ENCODE results near the gene CRACR2A. TPM values are rescaled to one million over a fixed set of nuclear protein-coding genes. Genes with fewer than 3 reads are reported as not detected.

Gene CRACR2A
- total RNA-seq, 1 donor = 16.3 TPM

DNA sequence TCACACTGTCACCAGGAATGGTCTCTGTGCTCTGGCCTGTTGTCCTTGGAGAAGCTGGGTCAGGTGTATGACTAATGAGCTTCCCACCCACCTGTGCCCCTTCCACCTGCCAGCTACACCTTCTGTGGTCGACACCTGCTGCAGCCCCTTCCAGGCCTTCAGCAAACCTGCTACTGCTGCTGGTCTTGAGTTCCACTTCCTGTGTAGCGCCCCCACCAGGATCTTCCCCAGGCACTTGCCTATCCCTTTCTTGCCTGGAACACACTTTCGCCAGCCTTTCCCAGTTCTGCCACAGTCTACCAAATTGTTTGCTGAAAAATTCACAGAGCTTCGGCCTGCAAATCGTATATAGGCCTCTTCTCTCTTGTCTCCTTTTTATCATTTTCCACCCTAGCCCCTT is 75.3 kb downstream of the CRACR2A start:
- no peaks in the 10 kb centered on the region for H4K20me1 ChIP-seq (ENCODE audit: insufficient read depth, low read length)
- H3K4me2 ChIP-seq (ENCODE audit: insufficient read depth, low read length) = no peak overlapping the region
- H3K36me3 ChIP-seq (ENCODE audit: insufficient read depth, low read length) = peaks cover 5% of the 10 kb centered on the region
- no peaks in the 10 kb centered on the region for H3K27me3 ChIP-seq (ENCODE audit: insufficient read depth, low read length)
- H3K27ac ChIP-seq (ENCODE audit: low read depth, low read length) = no peak overlapping the region
- no peak overlapping the region for H2AFZ ChIP-seq (ENCODE audit: low read length)
- TF ChIP-seq, protein P1, sequence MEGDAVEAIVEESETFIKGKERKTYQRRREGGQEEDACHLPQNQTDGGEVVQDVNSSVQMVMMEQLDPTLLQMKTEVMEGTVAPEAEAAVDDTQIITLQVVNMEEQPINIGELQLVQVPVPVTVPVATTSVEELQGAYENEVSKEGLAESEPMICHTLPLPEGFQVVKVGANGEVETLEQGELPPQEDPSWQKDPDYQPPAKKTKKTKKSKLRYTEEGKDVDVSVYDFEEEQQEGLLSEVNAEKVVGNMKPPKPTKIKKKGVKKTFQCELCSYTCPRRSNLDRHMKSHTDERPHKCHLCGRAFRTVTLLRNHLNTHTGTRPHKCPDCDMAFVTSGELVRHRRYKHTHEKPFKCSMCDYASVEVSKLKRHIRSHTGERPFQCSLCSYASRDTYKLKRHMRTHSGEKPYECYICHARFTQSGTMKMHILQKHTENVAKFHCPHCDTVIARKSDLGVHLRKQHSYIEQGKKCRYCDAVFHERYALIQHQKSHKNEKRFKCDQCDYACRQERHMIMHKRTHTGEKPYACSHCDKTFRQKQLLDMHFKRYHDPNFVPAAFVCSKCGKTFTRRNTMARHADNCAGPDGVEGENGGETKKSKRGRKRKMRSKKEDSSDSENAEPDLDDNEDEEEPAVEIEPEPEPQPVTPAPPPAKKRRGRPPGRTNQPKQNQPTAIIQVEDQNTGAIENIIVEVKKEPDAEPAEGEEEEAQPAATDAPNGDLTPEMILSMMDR (IDR thresholded peaks at IDR 0.05; ENCODE audit: extremely low read depth, low read depth, low read length) = no peak
- no peaks in the 10 kb centered on the region for H3K4me1 ChIP-seq (ENCODE audit: insufficient read depth, low read length)
- no peak overlapping the region for H3K4me3 ChIP-seq (ENCODE audit: insufficient read depth, low read length)
- H3K79me2 ChIP-seq (ENCODE audit: insufficient read depth, low read length) = no peaks in the 10 kb centered on the region
- DNase-seq (ENCODE audit: insufficient read length, low spot score, missing footprints) = no peak
- H3K9me3 ChIP-seq (ENCODE audit: low read depth, low read length) = no peaks in the 10 kb centered on the region

DNA sequence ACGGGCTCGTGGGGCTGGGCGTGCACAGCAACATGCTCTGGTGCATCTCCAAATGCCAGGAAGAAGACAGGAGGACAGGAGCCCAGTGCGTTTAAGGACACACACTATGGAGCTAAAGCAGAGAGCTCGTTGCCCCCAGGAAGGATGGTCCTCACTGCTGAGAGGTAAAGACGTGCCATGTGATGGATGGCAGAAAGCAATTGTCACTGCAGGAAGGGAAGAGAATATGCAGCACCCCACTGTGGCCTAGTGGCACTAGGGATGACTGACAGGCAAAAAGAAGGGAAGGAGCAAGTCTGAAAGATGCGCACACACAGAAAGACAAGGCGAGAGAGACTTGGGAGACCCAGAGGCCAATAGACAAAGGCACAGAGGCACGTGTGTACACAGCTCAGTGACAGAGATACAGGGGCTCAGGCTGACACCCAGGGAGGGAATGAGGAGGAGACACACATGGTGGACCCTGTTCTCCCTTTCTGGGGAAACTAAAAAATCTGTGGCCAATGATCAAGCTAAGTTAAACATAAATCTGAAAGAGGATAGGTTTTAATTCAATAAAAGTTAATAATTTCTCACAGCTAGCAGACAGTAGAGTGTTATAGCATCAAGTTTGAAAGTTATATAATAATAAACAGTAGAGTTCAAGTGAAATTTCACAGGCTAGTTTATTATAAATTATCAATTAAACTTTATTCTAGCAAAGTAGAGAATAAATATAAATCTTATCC is 78.8 kb downstream of the CRACR2A start:
- Histone ChIP-seq H3K4me3 (ENCODE audit: insufficient read depth, low read length) (no peak overlapping the region), H3K79me2 (ENCODE audit: insufficient read depth, low read length) (no peaks in the 10 kb centered on the region), H2AFZ (ENCODE audit: low read length) (no peak overlapping the region), H3K27ac (ENCODE audit: low read depth, low read length) (no peak overlapping the region), H3K9me3 (ENCODE audit: low read depth, low read length) (no peaks in the 10 kb centered on the region), H3K36me3 (ENCODE audit: insufficient read depth, low read length) (peaks cover 2% of the 10 kb centered on the region), H3K4me2 (ENCODE audit: insufficient read depth, low read length) (no peak overlapping the region), H3K27me3 (ENCODE audit: insufficient read depth, low read length) (no peaks in the 10 kb centered on the region), H4K20me1 (ENCODE audit: insufficient read depth, low read length) (no peaks in the 10 kb centered on the region), H3K4me1 (ENCODE audit: insufficient read depth, low read length) (no peaks in the 10 kb centered on the region)
- no peak for DNase-seq (ENCODE audit: insufficient read length, low spot score, missing footprints)
- TF ChIP-seq, protein P1 (IDR thresholded peaks at IDR 0.05; ENCODE audit: extremely low read depth, low read depth, low read length) = no peak

DNA sequence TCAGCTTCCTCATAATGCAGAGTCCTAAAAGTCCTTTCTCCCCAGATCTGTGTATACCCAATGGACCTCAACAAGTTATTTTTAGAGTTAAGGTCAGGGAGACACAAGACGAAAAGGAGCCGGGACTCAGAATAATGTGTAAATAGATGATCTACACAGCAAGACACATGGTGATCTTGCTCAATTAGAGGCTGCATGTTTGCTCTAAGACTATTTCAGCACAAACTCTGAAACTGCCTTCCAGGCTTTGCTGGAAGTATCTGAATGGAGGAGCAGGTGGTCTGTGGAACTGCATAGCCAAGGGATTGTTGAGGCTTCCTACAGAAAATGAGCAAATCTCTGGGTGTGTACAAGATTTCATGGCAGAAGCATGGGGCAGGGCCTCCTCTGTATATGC is 80.8 kb downstream of the CRACR2A start:
- Histone ChIP-seq H3K4me1 (ENCODE audit: insufficient read depth, low read length) (no peaks in the 10 kb centered on the region), H3K4me2 (ENCODE audit: insufficient read depth, low read length) (no peak overlapping the region), H3K36me3 (ENCODE audit: insufficient read depth, low read length) (no peaks in the 10 kb centered on the region), H3K27me3 (ENCODE audit: insufficient read depth, low read length) (no peaks in the 10 kb centered on the region), H3K4me3 (ENCODE audit: insufficient read depth, low read length) (no peak overlapping the region), H4K20me1 (ENCODE audit: insufficient read depth, low read length) (no peaks in the 10 kb centered on the region), H3K79me2 (ENCODE audit: insufficient read depth, low read length) (no peaks in the 10 kb centered on the region), H2AFZ (ENCODE audit: low read length) (no peak overlapping the region), H3K9me3 (ENCODE audit: low read depth, low read length) (no peaks in the 10 kb centered on the region), H3K27ac (ENCODE audit: low read depth, low read length) (no peak overlapping the region)
- no peak for DNase-seq (ENCODE audit: insufficient read length, low spot score, missing footprints)
- TF ChIP-seq, protein P1 (IDR thresholded peaks at IDR 0.05; ENCODE audit: extremely low read depth, low read depth, low read length) = no peak

DNA sequence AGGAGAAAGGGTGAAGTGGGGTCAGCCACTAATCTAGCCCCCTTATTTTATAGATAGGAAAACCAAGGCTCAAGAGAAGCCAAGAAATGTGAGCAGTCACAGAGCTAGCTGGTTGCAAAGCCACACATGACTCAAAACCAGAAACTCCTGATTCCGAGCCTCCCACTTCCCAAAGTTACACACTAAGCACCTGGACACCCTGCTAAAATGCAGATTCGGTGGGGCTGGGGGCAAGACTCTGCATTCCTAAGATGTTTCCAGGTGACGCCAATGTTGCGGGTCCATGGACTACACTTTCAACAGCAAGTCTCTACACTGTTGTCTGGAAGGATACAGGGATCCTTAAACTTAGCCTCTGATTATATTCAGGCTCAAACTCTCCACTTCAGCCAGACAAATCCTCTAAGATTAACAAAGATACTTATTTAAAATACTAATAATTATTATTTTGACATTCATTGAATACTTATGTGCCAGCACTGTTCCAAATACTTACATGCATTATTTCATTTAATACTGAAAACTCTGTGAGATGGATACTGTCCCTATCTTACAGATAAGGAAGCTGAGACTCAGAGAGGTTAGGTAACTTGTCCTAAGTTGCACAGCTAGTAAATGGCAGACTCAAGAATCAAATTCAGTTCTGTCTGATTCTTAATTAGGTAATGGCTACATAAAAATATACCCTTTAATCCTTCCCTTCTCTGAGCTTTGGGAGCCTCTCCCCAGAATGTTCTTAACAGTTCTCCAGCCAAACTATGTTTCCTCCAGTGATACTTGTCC is 81.4 kb downstream of the CRACR2A start:
- TF ChIP-seq, protein P1 (IDR thresholded peaks at IDR 0.05; ENCODE audit: extremely low read depth, low read depth, low read length) = no peak
- no peak for DNase-seq (ENCODE audit: insufficient read length, low spot score, missing footprints)

More for the DNA sequence above, 81.4 kb downstream of the CRACR2A start:
- no peak overlapping the region for H3K4me2 ChIP-seq (ENCODE audit: insufficient read depth, low read length)
- H3K4me3 ChIP-seq (ENCODE audit: insufficient read depth, low read length) = no peak overlapping the region
- H3K4me1 ChIP-seq (ENCODE audit: insufficient read depth, low read length) = no peaks in the 10 kb centered on the region
- H3K79me2 ChIP-seq (ENCODE audit: insufficient read depth, low read length) = no peaks in the 10 kb centered on the region
- no peak overlapping the region for H2AFZ ChIP-seq (ENCODE audit: low read length)
- no peaks in the 10 kb centered on the region for H3K27me3 ChIP-seq (ENCODE audit: insufficient read depth, low read length)
- H4K20me1 ChIP-seq (ENCODE audit: insufficient read depth, low read length) = no peaks in the 10 kb centered on the region
- no peaks in the 10 kb centered on the region for H3K9me3 ChIP-seq (ENCODE audit: low read depth, low read length)
- H3K27ac ChIP-seq (ENCODE audit: low read depth, low read length) = no peak overlapping the region
- no peaks in the 10 kb centered on the region for H3K36me3 ChIP-seq (ENCODE audit: insufficient read depth, low read length)
